ENCODE results near the gene PKN3. TPM values are rescaled to one million over a fixed set of nuclear protein-coding genes. Genes with fewer than 3 reads are reported as not detected.

PKN3 gene
- total RNA-seq, 2 experiments from 2014 or later, result 0.95 to 1.9 TPM

- no peaks in the 10 kb centered on the region for H3K9me3 Mint-ChIP-seq
- no peaks in the 10 kb centered on the region for H3K27me3 Mint-ChIP-seq
- ChIA-PET CTCF (no interaction called here), POLR2A (no interaction called here)
- H3K27ac ChIP-seq (ENCODE audit: low read depth in 1 of 2, low read length in 2 of 2), result no peak overlapping the region
- no peak overlapping the region for H3K4me3 Mint-ChIP-seq
- ATAC-seq (ENCODE audit: poor library complexity) (no peak), DNase-seq (no peak)
- no peaks in the 10 kb centered on the region for H3K27me3 ChIP-seq (ENCODE audit: control insufficient read depth in 1 of 2, insufficient read depth in 2 of 2, low read length in 2 of 2)
- no peaks in the 10 kb centered on the region for H3K9me3 ChIP-seq (ENCODE audit: control insufficient read depth in 1 of 2, insufficient read depth in 1 of 2, low read length in 2 of 2)
- peaks cover 23% of the 10 kb centered on the region for H3K4me1 ChIP-seq (ENCODE audit: insufficient read depth, low read length)
- no peak overlapping the region for H3K4me3 ChIP-seq (ENCODE audit: low read length)
- H3K4me1 Mint-ChIP-seq (ENCODE audit: low read depth), result no peaks in the 10 kb centered on the region
- intact Hi-C loops (cut with DNase I, micrococcal nuclease), result no loop called here
- peaks cover 26% of the 10 kb centered on the region for H3K36me3 Mint-ChIP-seq (ENCODE audit: low read depth)
- TF ChIP-seq, protein P1, sequence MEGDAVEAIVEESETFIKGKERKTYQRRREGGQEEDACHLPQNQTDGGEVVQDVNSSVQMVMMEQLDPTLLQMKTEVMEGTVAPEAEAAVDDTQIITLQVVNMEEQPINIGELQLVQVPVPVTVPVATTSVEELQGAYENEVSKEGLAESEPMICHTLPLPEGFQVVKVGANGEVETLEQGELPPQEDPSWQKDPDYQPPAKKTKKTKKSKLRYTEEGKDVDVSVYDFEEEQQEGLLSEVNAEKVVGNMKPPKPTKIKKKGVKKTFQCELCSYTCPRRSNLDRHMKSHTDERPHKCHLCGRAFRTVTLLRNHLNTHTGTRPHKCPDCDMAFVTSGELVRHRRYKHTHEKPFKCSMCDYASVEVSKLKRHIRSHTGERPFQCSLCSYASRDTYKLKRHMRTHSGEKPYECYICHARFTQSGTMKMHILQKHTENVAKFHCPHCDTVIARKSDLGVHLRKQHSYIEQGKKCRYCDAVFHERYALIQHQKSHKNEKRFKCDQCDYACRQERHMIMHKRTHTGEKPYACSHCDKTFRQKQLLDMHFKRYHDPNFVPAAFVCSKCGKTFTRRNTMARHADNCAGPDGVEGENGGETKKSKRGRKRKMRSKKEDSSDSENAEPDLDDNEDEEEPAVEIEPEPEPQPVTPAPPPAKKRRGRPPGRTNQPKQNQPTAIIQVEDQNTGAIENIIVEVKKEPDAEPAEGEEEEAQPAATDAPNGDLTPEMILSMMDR (IDR thresholded peaks at IDR 0.05), result no peak
- H3K36me3 ChIP-seq (ENCODE audit: insufficient read depth, low read length), result peaks cover 38% of the 10 kb centered on the region
- H3K27ac Mint-ChIP-seq, result no peak overlapping the region
Measured at GRCh38 chr9:128731093-128731492, 28.8 kb downstream of the PKN3 start.

DNA sequence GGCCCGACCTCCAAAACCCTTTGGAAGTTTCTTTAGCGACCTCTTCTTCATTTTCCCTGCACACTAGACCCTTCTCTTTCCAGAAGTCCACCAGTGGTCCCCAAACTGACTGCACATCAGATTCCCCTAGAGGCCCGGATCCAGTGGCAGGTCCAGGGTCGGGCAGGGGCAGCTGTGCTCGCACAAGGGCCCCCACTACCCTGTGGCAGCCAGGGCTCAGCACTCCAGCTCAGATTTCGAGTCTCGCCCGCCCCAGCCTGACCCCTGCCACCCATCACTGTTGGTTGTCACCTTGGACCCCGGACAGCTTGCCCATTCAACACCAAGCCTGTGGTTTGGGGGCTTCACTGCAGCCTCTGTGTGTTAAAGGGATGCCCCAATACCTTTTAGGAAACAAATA is 29.4 kb downstream of the PKN3 start:
- Histone ChIP-seq H3K27ac (ENCODE audit: low read depth in 1 of 2, low read length in 2 of 2) (no peak overlapping the region), H3K27me3 (ENCODE audit: control insufficient read depth in 1 of 2, insufficient read depth in 2 of 2, low read length in 2 of 2) (no peaks in the 10 kb centered on the region), H3K4me1 (ENCODE audit: insufficient read depth, low read length) (peaks cover 19% of the 10 kb centered on the region), H3K9me3 (ENCODE audit: control insufficient read depth in 1 of 2, insufficient read depth in 1 of 2, low read length in 2 of 2) (no peaks in the 10 kb centered on the region), H3K4me3 (ENCODE audit: low read length) (no peak overlapping the region), H3K36me3 (ENCODE audit: insufficient read depth, low read length) (peaks cover 38% of the 10 kb centered on the region)
- peaks cover 26% of the 10 kb centered on the region for H3K36me3 Mint-ChIP-seq (ENCODE audit: low read depth)
- TF ChIP-seq, protein P1 (IDR thresholded peaks at IDR 0.05), result no peak
- DNase-seq, result no peak
- H3K4me1 Mint-ChIP-seq (ENCODE audit: low read depth), result no peaks in the 10 kb centered on the region
- intact Hi-C loops (cut with DNase I, micrococcal nuclease), result no loop called here
- no peak overlapping the region for H3K27ac Mint-ChIP-seq
- POLR2A ChIA-PET, result no interaction called here
- no peaks in the 10 kb centered on the region for H3K27me3 Mint-ChIP-seq
- CTCF ChIA-PET, result no interaction called here
- ATAC-seq (ENCODE audit: poor library complexity), result no peak
- H3K9me3 Mint-ChIP-seq, result no peaks in the 10 kb centered on the region
- no peak overlapping the region for H3K4me3 Mint-ChIP-seq

- no peak for ATAC-seq (ENCODE audit: poor library complexity)
Measured at GRCh38 chr9:128732576-128732975, 30.3 kb downstream of the PKN3 start.

More at GRCh38 chr9:128732576-128732975, 30.3 kb downstream of the PKN3 start:
- Mint-ChIP-seq H3K4me3 (no peak overlapping the region), H3K36me3 (ENCODE audit: low read depth) (peaks cover 33% of the 10 kb centered on the region), H3K27ac (no peak overlapping the region), H3K27me3 (no peaks in the 10 kb centered on the region), H3K4me1 (ENCODE audit: low read depth) (no peaks in the 10 kb centered on the region), H3K9me3 (no peaks in the 10 kb centered on the region)
- POLR2A ChIA-PET, result interaction anchor here (1.0 kb wide), 2 partner anchors 8 to 48 kb away, joined by 3 to 5 read pairs; partner anchors contain the start of gene ZDHHC12
- H3K36me3 ChIP-seq (ENCODE audit: insufficient read depth, low read length), result peaks cover 44% of the 10 kb centered on the region
- intact Hi-C loops (cut with DNase I, micrococcal nuclease), result no loop called here
- DNase-seq, result no peak
- no peak overlapping the region for H3K4me3 ChIP-seq (ENCODE audit: low read length)
- H3K4me1 ChIP-seq (ENCODE audit: insufficient read depth, low read length), result peaks cover 11% of the 10 kb centered on the region
- H3K27me3 ChIP-seq (ENCODE audit: control insufficient read depth in 1 of 2, insufficient read depth in 2 of 2, low read length in 2 of 2), result no peaks in the 10 kb centered on the region
- no peaks in the 10 kb centered on the region for H3K9me3 ChIP-seq (ENCODE audit: control insufficient read depth in 1 of 2, insufficient read depth in 1 of 2, low read length in 2 of 2)
- CTCF ChIA-PET, result no interaction called here
- TF ChIP-seq, protein P1 (IDR thresholded peaks at IDR 0.05), result no peak
- no peak overlapping the region for H3K27ac ChIP-seq (ENCODE audit: low read depth in 1 of 2, low read length in 2 of 2)

Measured in CD4-positive, alpha-beta T cell (primary cell).